Liver (tissue), 9 donors: ENCODE measurements around the gene ST3GAL2. TPM values are rescaled to one million over a fixed set of nuclear protein-coding genes. Genes with fewer than 3 reads are reported as not detected.

Source experiments
- DNase-seq: peaks from one replicate; pipeline ENCODE4 v3.0.0-alpha.2; 2017; ENCODE audit warnings: low spot score
- H3K27ac ChIP-seq, 2 donors: one replicate each; pipeline ENCODE4 v1.7.0; 2013; ENCODE audit warnings: inconsistent platforms in 2 of 2, low read length in 2 of 2, control low read depth in 1 of 2, low read depth in 1 of 2, mild to moderate bottlenecking in 1 of 2
- H3K27me3 ChIP-seq, 4 donors: one replicate each; pipeline versions ENCODE4 v1.6.1 to v1.7.0; 2013; ENCODE audit warnings: low read length in 3 of 4, inconsistent platforms in 1 of 4, mild to moderate bottlenecking in 1 of 4, moderate library complexity in 1 of 4; ENCODE audit not compliant: control insufficient read depth in 4 of 4, insufficient read depth in 4 of 4
- H3K36me3 ChIP-seq, 4 donors: one replicate each; pipeline versions ENCODE4 v1.6.1 to v1.7.0; 2013; ENCODE audit warnings: low read length in 3 of 4, mild to moderate bottlenecking in 3 of 4, low read depth in 1 of 4, moderate library complexity in 1 of 4; ENCODE audit not compliant: control insufficient read depth in 4 of 4, insufficient read depth in 3 of 4
- H3K4me1 ChIP-seq, 4 donors: one replicate each; pipeline versions ENCODE4 v1.6.1 to v1.7.0; 2013; ENCODE audit warnings: low read length in 3 of 4, mild to moderate bottlenecking in 3 of 4, moderate library complexity in 1 of 4; ENCODE audit not compliant: control insufficient read depth in 4 of 4, insufficient read depth in 4 of 4
- H3K4me3 ChIP-seq, 3 donors: one replicate each; pipeline versions ENCODE4 v1.6.1 to v1.7.0; 2013; ENCODE audit warnings: low read length in 3 of 3, control low read depth in 1 of 3, low read depth in 1 of 3, mild to moderate bottlenecking in 1 of 3
- H3K9ac ChIP-seq, 2 donors: one replicate each; pipeline ENCODE4 v1.7.0; 2013; ENCODE audit warnings: low read length in 2 of 2, mild to moderate bottlenecking in 2 of 2, moderate library complexity in 2 of 2, control low read depth in 1 of 2, low read depth in 1 of 2
- H3K9me3 ChIP-seq, 4 donors: one replicate each; pipeline versions ENCODE4 v1.6.1 to v1.7.0; 2013; ENCODE audit warnings: low read length in 3 of 4; ENCODE audit not compliant: control insufficient read depth in 4 of 4
- CTCF ChIP-seq: fragments of 150-350 bp; IDR thresholded peaks from 2 replicates; pipeline ENCODE4 v1.5.1; 2017; ENCODE audit warnings: improper control_type of control experiment, low read depth, low read length; ENCODE audit not compliant: missing input control
- EGR1 ChIP-seq, 2 donors: IDR thresholded peaks; 2 replicates each; pipeline ENCODE4 v1.6.1; 2016 to 2018; ENCODE audit warnings: antibody characterized with exemption in 2 of 2, low read depth in 2 of 2
- FOXA1 ChIP-seq: IDR thresholded peaks from 2 replicates; pipeline ENCODE4 v1.6.1; 2016; ENCODE audit warnings: antibody characterized with exemption
- FOXA2 ChIP-seq: IDR thresholded peaks from 2 replicates; pipeline ENCODE4 v1.6.1; 2016; ENCODE audit warnings: antibody characterized with exemption
- GABPA ChIP-seq, 2 donors: IDR thresholded peaks in 1 of 2; conservative IDR thresholded peaks in 1 of 2; 2 replicates each; pipeline ENCODE4 v1.6.1; 2016; ENCODE audit warnings: antibody characterized with exemption in 2 of 2, mild to moderate bottlenecking in 1 of 2, moderate library complexity in 1 of 2
- HNF4A ChIP-seq, 2 donors: conservative IDR thresholded peaks; 2 replicates each; pipeline ENCODE4 v1.6.1; 2016; ENCODE audit warnings: antibody characterized with exemption in 2 of 2, mild to moderate bottlenecking in 2 of 2
- HNF4G ChIP-seq: IDR thresholded peaks from 2 replicates; pipeline ENCODE4 v1.6.1; 2016; ENCODE audit warnings: antibody characterized with exemption
- JUND ChIP-seq, 2 donors: IDR thresholded peaks; 2 replicates each; pipeline ENCODE4 v1.6.1; 2016; ENCODE audit warnings: antibody characterized with exemption in 2 of 2
- MAX ChIP-seq: IDR thresholded peaks from 2 replicates; pipeline ENCODE4 v1.6.1; 2016; ENCODE audit warnings: antibody characterized with exemption
- NR2F2 ChIP-seq: IDR thresholded peaks from 2 replicates; pipeline ENCODE4 v1.6.1; 2016; ENCODE audit warnings: antibody characterized with exemption
- RAD21 ChIP-seq, 2 donors: IDR thresholded peaks; 2 replicates each; pipeline ENCODE4 v1.6.1; 2016; ENCODE audit warnings: antibody characterized with exemption in 2 of 2, mild to moderate bottlenecking in 2 of 2
- RXRA ChIP-seq, 2 donors: IDR thresholded peaks; 2 replicates each; pipeline ENCODE4 v1.6.1; 2017 to 2018; ENCODE audit warnings: antibody characterized with exemption in 2 of 2, mild to moderate bottlenecking in 1 of 2
- SP1 ChIP-seq: IDR thresholded peaks from 2 replicates; pipeline ENCODE4 v1.6.1; 2018; ENCODE audit warnings: antibody characterized with exemption, mild to moderate bottlenecking
- TAF1 ChIP-seq: conservative IDR thresholded peaks from 2 replicates; pipeline ENCODE4 v1.6.1; 2016; ENCODE audit warnings: antibody characterized with exemption, mild to moderate bottlenecking
- YY1 ChIP-seq: IDR thresholded peaks from 2 replicates; pipeline ENCODE4 v1.6.1; 2016; ENCODE audit warnings: antibody characterized with exemption, mild to moderate bottlenecking
- ZBTB33 ChIP-seq: IDR thresholded peaks from 2 replicates; pipeline ENCODE4 v1.6.1; 2016; ENCODE audit warnings: antibody characterized with exemption
- WGBS: extraction: QIAGEN DNeasy Blood & Tissue Kit; methylation state at CpG from one replicate; pipeline ENCODE4 v1.1.7; 2013; 5-methylcytosine and 5-hydroxymethylcytosine counted together
- polyA plus RNA-seq, 2 donors: library from polyadenylated mRNA; stranded (reverse) in 1 of 2; unstranded in 1 of 2; fragments of 200-250 nt in 1 of 2; fragments of >200 nt in 1 of 2; fragmentation: Nextera tagmentation in 1 of 2; extraction: Ambion mirVana in 1 of 2; gene quantifications; one replicate each; pipeline versions ENCODE4 v1.2.1 to v1.2.3, GENCODE V29; 2013 to 2015
- total RNA-seq, 2 donors: library from RNA; depleted of rRNA; stranded (reverse); fragments of >200 nt; gene quantifications; one replicate each; pipeline ENCODE4 v1.2.3, GENCODE V29; 2014
- TF ChIP-seq, protein P1 (sequence below): IDR thresholded peaks from 2 replicates; pipeline ENCODE4 v1.6.1; 2016; ENCODE audit warnings: antibody characterized with exemption
- TF ChIP-seq, protein P2 (sequence below): IDR thresholded peaks from 2 replicates; pipeline ENCODE4 v1.6.1; 2016; ENCODE audit warnings: antibody characterized with exemption, mild to moderate bottlenecking
- donor health status: healthy.
- donor health status: healthy.
- donor health status: healthy.
- donor health status: healthy.
- donor health status: healthy.

Gene ST3GAL2
- total and polyA plus RNA-seq, 4 donors = 3.9 to 53.1 (median 12.9) TPM

DNA sequence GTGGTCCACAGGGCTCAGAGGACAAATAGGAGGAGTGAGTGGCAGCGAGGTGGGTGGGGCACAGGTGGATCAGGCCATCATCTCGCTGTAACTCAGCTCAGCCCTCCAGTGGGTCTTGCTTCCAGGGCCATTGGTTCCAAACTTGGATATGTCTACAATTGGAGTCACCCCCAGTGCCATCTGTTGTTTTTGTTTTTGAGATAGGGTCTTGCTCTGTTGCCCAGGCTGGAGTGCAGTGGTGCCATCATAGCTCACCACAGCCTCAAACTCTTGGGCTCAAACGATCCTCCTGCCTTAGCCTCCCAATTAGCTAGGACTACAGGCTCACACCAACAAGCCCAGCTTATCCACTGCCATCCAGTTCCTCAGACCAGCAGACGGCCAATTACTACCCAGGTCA lies 46.3 kb downstream of the ST3GAL2 start:
- H3K9me3 ChIP-seq = no peaks in the 10 kb centered on the region
- H3K9ac ChIP-seq = no peak overlapping the region
- H3K27ac ChIP-seq = no peak overlapping the region
- H3K4me1 ChIP-seq = no peaks in the 10 kb centered on the region
- 97% methylated on average over 4 of the region's 4 CpGs for WGBS
- peaks cover 0 to 9% (median 4%) of the 10 kb centered on the region in 4 donors for H3K36me3 ChIP-seq
- H3K4me3 ChIP-seq = no peak overlapping the region
- no peak for DNase-seq
- TF ChIP-seq EGR1 (IDR thresholded peaks at IDR 0.05; ENCODE audit: low read depth in 2 of 2) (no peak), HNF4A (conservative IDR thresholded peaks at IDR 0.05) (no peak), ZBTB33 (no peak), CTCF (no peak), MAX (no peak), GABPA (IDR thresholded peaks at IDR 0.05 in 1 of 2, conservative IDR thresholded peaks at IDR 0.05 in 1 of 2) (no peak), FOXA1 (no peak), TAF1 (no peak), YY1 (no peak), RAD21 (IDR thresholded peaks at IDR 0.05) (no peak), HNF4G (no peak), RXRA (IDR thresholded peaks at IDR 0.05) (no peak), JUND (IDR thresholded peaks at IDR 0.05) (no peak), NR2F2 (no peak), FOXA2 (no peak), SP1 (no peak)
- TF ChIP-seq, protein P1, sequence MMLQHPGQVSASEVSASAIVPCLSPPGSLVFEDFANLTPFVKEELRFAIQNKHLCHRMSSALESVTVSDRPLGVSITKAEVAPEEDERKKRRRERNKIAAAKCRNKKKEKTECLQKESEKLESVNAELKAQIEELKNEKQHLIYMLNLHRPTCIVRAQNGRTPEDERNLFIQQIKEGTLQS = no peak
- TF ChIP-seq, protein P2, sequence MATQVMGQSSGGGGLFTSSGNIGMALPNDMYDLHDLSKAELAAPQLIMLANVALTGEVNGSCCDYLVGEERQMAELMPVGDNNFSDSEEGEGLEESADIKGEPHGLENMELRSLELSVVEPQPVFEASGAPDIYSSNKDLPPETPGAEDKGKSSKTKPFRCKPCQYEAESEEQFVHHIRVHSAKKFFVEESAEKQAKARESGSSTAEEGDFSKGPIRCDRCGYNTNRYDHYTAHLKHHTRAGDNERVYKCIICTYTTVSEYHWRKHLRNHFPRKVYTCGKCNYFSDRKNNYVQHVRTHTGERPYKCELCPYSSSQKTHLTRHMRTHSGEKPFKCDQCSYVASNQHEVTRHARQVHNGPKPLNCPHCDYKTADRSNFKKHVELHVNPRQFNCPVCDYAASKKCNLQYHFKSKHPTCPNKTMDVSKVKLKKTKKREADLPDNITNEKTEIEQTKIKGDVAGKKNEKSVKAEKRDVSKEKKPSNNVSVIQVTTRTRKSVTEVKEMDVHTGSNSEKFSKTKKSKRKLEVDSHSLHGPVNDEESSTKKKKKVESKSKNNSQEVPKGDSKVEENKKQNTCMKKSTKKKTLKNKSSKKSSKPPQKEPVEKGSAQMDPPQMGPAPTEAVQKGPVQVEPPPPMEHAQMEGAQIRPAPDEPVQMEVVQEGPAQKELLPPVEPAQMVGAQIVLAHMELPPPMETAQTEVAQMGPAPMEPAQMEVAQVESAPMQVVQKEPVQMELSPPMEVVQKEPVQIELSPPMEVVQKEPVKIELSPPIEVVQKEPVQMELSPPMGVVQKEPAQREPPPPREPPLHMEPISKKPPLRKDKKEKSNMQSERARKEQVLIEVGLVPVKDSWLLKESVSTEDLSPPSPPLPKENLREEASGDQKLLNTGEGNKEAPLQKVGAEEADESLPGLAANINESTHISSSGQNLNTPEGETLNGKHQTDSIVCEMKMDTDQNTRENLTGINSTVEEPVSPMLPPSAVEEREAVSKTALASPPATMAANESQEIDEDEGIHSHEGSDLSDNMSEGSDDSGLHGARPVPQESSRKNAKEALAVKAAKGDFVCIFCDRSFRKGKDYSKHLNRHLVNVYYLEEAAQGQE = no peak
- H3K27me3 ChIP-seq = no peaks in the 10 kb centered on the region
